IMR-90 (cell line): ENCODE measurements around the gene CCDC50. TPM values are rescaled to one million over a fixed set of nuclear protein-coding genes. Genes with fewer than 3 reads are reported as not detected.

Experiments
- ATAC-seq: fragments of 200-7000 bp; cut with Tn5 transposase; 2 replicates; pipeline ENCODE4 v1.9.1; 2020; ENCODE audit warnings: low read depth, mild to moderate bottlenecking, moderate library complexity
- BruUV-seq: library from RNA; stranded (reverse); fragments of 400-500 nt; replicated peaks from 2 replicates; lab custom pipeline; 2021; lab: Mats Ljungman, UMichigan
- CTCF ChIA-PET: fragments of 300-600 bp; formaldehyde crosslinking; extraction: SDS; loops from one replicate; lab custom pipeline; 2021; ENCODE audit warnings: antibody characterized with exemption; lab: Yijun Ruan, JAX
- POLR2A ChIA-PET: fragments of 300-600 bp; sonication (Branson Sonifier 250); formaldehyde crosslinking; loops from one replicate; lab custom pipeline; 2022; ENCODE audit warnings: antibody characterized with exemption; ENCODE audit not compliant: unreplicated experiment; lab: Charles Lee
- DNase-seq: peaks from one replicate; pipeline ENCODE4 v3.0.0; 2013
- H2AFZ ChIP-seq: replicated peaks from 2 replicates; pipeline ENCODE3; 2013; ENCODE audit warnings: low read length, mild to moderate bottlenecking; ENCODE audit not compliant: poor library complexity
- H2AK5ac ChIP-seq: 2 replicates; pipeline ENCODE4 v1.6.1; 2013; ENCODE audit warnings: low read depth, low read length, inconsistent platforms
- H2AK9ac ChIP-seq: replicated peaks from 2 replicates; pipeline ENCODE3; 2013; ENCODE audit warnings: mild to moderate bottlenecking, low read depth, low read length, moderate library complexity; ENCODE audit not compliant: poor library complexity
- H2BK120ac ChIP-seq: 2 replicates; pipeline ENCODE4 v1.6.1; 2013; ENCODE audit warnings: low read depth, low read length, inconsistent platforms
- H2BK15ac ChIP-seq: 3 replicates; pipeline ENCODE4 v1.6.1; 2013; ENCODE audit warnings: low read depth, low read length, inconsistent platforms
- H2BK20ac ChIP-seq: 2 replicates; pipeline ENCODE4 v1.6.1; 2013; ENCODE audit warnings: low read depth, mild to moderate bottlenecking, inconsistent platforms, low read length, moderate library complexity
- H2BK5ac ChIP-seq: 2 replicates; pipeline ENCODE4 v1.6.1; 2013; ENCODE audit warnings: mild to moderate bottlenecking, low read depth, low read length, inconsistent platforms; ENCODE audit not compliant: poor library complexity, severe bottlenecking
- H3K14ac ChIP-seq: replicated peaks from 2 replicates; pipeline ENCODE4 v1.6.1; 2013; ENCODE audit warnings: low read depth, low read length, inconsistent platforms
- H3K18ac ChIP-seq: 2 replicates; pipeline ENCODE4 v1.6.1; 2013; ENCODE audit warnings: low read depth, low read length, control low read depth
- H3K23ac ChIP-seq: 2 replicates; pipeline ENCODE4 v1.6.1; 2013; ENCODE audit warnings: low read depth, low read length, inconsistent platforms
- H3K27ac ChIP-seq: 2 replicates; pipeline ENCODE4 v1.5.1; 2013; ENCODE audit warnings: mild to moderate bottlenecking, control low read depth, low read length; ENCODE audit not compliant: insufficient read depth
- H3K27me3 ChIP-seq: 2 replicates; pipeline ENCODE4 v1.6.1; 2013; ENCODE audit warnings: low read length; ENCODE audit not compliant: control insufficient read depth, insufficient read depth
- H3K36me3 ChIP-seq: 2 replicates; pipeline ENCODE4 v1.6.1; 2013; ENCODE audit warnings: low read length, mixed read lengths; ENCODE audit not compliant: control insufficient read depth, insufficient read depth
- H3K4ac ChIP-seq: 2 replicates; pipeline ENCODE4 v1.6.1; 2013; ENCODE audit warnings: low read depth, low read length, inconsistent platforms
- H3K4me1 ChIP-seq: 2 replicates; pipeline ENCODE4 v1.6.1; 2013; ENCODE audit warnings: low read length, mixed read lengths; ENCODE audit not compliant: control insufficient read depth, insufficient read depth
- H3K4me2 ChIP-seq: 2 replicates; pipeline ENCODE4 v1.6.1; 2013; ENCODE audit warnings: low read depth, mild to moderate bottlenecking, control low read depth, low read length, moderate library complexity
- H3K4me3 ChIP-seq: 2 replicates; pipeline ENCODE4 v1.5.1; 2013; ENCODE audit warnings: low read depth, mild to moderate bottlenecking, control low read depth, low read length, moderate library complexity; ENCODE audit not compliant: insufficient read depth
- H3K56ac ChIP-seq: 2 replicates; pipeline ENCODE4 v1.6.1; 2013; ENCODE audit warnings: low read length, inconsistent platforms; ENCODE audit not compliant: insufficient read depth; ENCODE audit errors: extremely low read depth
- H3K79me1 ChIP-seq, 2 experiments: 2 replicates each; pipeline ENCODE4 v1.6.1; 2013; ENCODE audit warnings: low read length in 2 of 2, inconsistent platforms in 1 of 2, low read depth in 1 of 2
- H3K9ac ChIP-seq: 2 replicates; pipeline ENCODE4 v1.6.1; 2013; ENCODE audit warnings: low read depth, low read length, control low read depth
- H3K9me1 ChIP-seq: 2 replicates; pipeline ENCODE4 v1.6.1; 2013; ENCODE audit warnings: low read length, inconsistent platforms; ENCODE audit not compliant: insufficient read depth
- H3K9me3 ChIP-seq: 2 replicates; pipeline ENCODE4 v1.6.1; 2013; ENCODE audit warnings: low read length; ENCODE audit not compliant: control insufficient read depth, insufficient read depth
- H4K20me1 ChIP-seq: 2 replicates; pipeline ENCODE4 v1.6.1; 2013; ENCODE audit warnings: low read length, inconsistent platforms; ENCODE audit not compliant: insufficient read depth
- H4K5ac ChIP-seq: 2 replicates; pipeline ENCODE4 v1.6.1; 2013; ENCODE audit warnings: mild to moderate bottlenecking, low read depth, low read length, control low read depth
- H4K8ac ChIP-seq, 2 experiments: 2 replicates each; pipeline ENCODE4 v1.6.1; 2013; ENCODE audit warnings: low read depth in 2 of 2, low read length in 2 of 2, control low read depth in 1 of 2, inconsistent platforms in 1 of 2
- H4K91ac ChIP-seq: 2 replicates; pipeline ENCODE4 v1.6.1; 2013; ENCODE audit warnings: low read depth, low read length, inconsistent platforms; ENCODE audit not compliant: insufficient read depth
- BHLHE40 ChIP-seq: fragments of 150-350 bp; IDR thresholded peaks from 2 replicates; pipeline ENCODE4 v1.6.1; 2016; ENCODE audit warnings: mild to moderate bottlenecking, low read depth, low read length
- NFE2L2 ChIP-seq: fragments of 150-350 bp; IDR thresholded peaks from 2 replicates; pipeline ENCODE4 v1.6.1; 2016; ENCODE audit warnings: low read depth, mild to moderate bottlenecking, low read length
- POLR2A ChIP-seq: IDR thresholded peaks from 2 replicates; pipeline ENCODE4 v1.6.1; 2012; ENCODE audit warnings: mild to moderate bottlenecking, low read depth, low read length
- RCOR1 ChIP-seq: IDR thresholded peaks from 2 replicates; pipeline ENCODE4 v1.6.1; 2012; ENCODE audit warnings: mild to moderate bottlenecking, low read length, improper control_type of control experiment; ENCODE audit not compliant: insufficient replicate concordance
- WGBS, 2 experiments: methylation state at CpG; one replicate each; pipeline versions ENCODE4 v1.1.5 to v1.1.7; 2013; ENCODE audit warnings: missing lambda C conversion rate in 2 of 2; ENCODE audit not compliant: insufficient read length in 1 of 2; ENCODE audit errors: extremely low coverage in 2 of 2; 5-methylcytosine and 5-hydroxymethylcytosine counted together
- dilution Hi-C: fragments of 300-500 bp; cut with HindIII; formaldehyde crosslinking; loops from one replicate; pipeline ENCODE4 v1.14.3; 2018; ENCODE audit warnings: low sequenced_read_pairs; ENCODE audit not compliant: unreplicated experiment
- in situ Hi-C: fragments of 300-500 bp; cut with MboI; formaldehyde crosslinking; loops from 3 replicates; pipeline ENCODE4 v1.14.3; 2019; ENCODE audit warnings: low sequenced_read_pairs, inconsistent platforms, mixed read lengths
- intact Hi-C: fragments of 100-400 bp; cut with micrococcal nuclease; formaldehyde crosslinking; loops from 2 replicates; pipeline ENCODE4 v1.10.0; 2022
- polyA plus RNA-seq, 3 experiments: library from polyadenylated mRNA; depleted of rRNA; stranded (reverse); fragments of >200 nt; gene quantifications; 2 replicates each; pipeline ENCODE4 v1.2.3, GENCODE V29; 2012; ENCODE audit warnings: low replicate concordance in 1 of 3
- total RNA-seq: library from RNA; depleted of rRNA; stranded (reverse); fragments of >200 nt; gene quantifications from 2 replicates; pipeline ENCODE4 v1.2.3, GENCODE V29; 2012

Gene CCDC50
- total and polyA plus RNA-seq, 2 of the 4 experiments (the other 2 are of a cell fraction): 59.0 to 63.1 TPM

DNA sequence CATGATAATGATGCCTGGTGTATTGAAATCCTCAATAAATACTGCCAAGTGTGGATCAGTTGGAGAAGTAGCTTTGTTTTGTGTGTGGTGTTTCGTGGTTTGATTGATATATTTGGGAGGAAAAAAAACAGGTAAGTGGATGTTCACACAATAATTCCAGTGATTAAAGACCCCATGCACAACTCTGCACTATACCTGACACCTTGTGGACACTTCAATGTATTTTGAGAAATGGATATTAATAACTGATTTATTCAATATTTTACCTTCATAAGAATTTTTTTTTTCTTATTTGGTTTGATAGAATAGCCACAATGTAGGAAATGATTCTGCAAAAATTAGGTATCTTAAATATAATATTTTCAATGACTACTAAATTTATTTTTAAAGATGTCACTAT is 69.4 kb downstream of the CCDC50 start:
- no peak overlapping the region for H3K23ac ChIP-seq
- no peak overlapping the region for H3K56ac ChIP-seq
- H2AK9ac ChIP-seq: no peak overlapping the region
- in situ Hi-C loops: no loop called here
- no peak overlapping the region for H3K27ac ChIP-seq
- no peaks in the 10 kb centered on the region for H3K9me3 ChIP-seq
- H3K79me1 ChIP-seq: peaks cover 0 to 3% of the 10 kb centered on the region in 2 experiments; a peak in 1 of 4 replicates
- H3K4me1 ChIP-seq: no peaks in the 10 kb centered on the region
- intact Hi-C loops: loop anchor here (10.0 kb wide), 1 partner anchor 334 kb away; no protein-coding TSS in a partner anchor
- no peak overlapping the region for H3K4me3 ChIP-seq
- BruUV-seq: no TSS peak
- H2AK5ac ChIP-seq: no peak overlapping the region
- H4K91ac ChIP-seq: no peak overlapping the region
- H2BK5ac ChIP-seq: no peak overlapping the region
- no peak overlapping the region for H4K8ac ChIP-seq
- H3K4ac ChIP-seq: no peak overlapping the region
- H3K14ac ChIP-seq: no peak overlapping the region
- H2BK15ac ChIP-seq: no peak overlapping the region
- WGBS, 2 experiments: 100% methylated on average over 1 of the region's 1 CpG; no CpG with 5 or more reads in 1 of the 2 experiments
- H2BK20ac ChIP-seq: no peak overlapping the region
- CTCF ChIA-PET: no interaction called here
- DNase-seq (no peak), ATAC-seq (no peak)
- dilution Hi-C loops: no loop called here
- no peak for TF ChIP-seq BHLHE40
- no peak for TF ChIP-seq NFE2L2
- no peak for TF ChIP-seq POLR2A
- no peak for TF ChIP-seq RCOR1
- H2BK120ac ChIP-seq: no peak overlapping the region
- POLR2A ChIA-PET: no interaction called here
- H3K18ac ChIP-seq: no peak overlapping the region
- no peaks in the 10 kb centered on the region for H4K20me1 ChIP-seq
- H3K9ac ChIP-seq: no peak overlapping the region
- no peaks in the 10 kb centered on the region for H3K27me3 ChIP-seq
- H2AFZ ChIP-seq: no peak overlapping the region
- H3K36me3 ChIP-seq: peaks cover 11% of the 10 kb centered on the region
- no peak overlapping the region for H4K5ac ChIP-seq
- H3K9me1 ChIP-seq: peaks cover 7% of the 10 kb centered on the region; the same call in 1 of the 2 replicates
- H3K4me2 ChIP-seq: no peak overlapping the region
